Neural progenitor cell (in vitro differentiated cells): Measurements from ENCODE around the gene CRK. TPM values are rescaled to one million over a fixed set of nuclear protein-coding genes. Genes with fewer than 3 reads are reported as not detected.
A peak's percentile ranks its signal among the peaks of the same experiment; 100 is the strongest.

Experiments used
- DNase-seq: peaks from one replicate; pipeline ENCODE4 v3.0.0-alpha.2; 2016; ENCODE audit warnings: low spot score
- H2AFZ ChIP-seq: fragments of 200-600 bp; sonication (generic); replicated peaks from 2 replicates; pipeline ENCODE4 v1.6.1; 2016; ENCODE audit warnings: antibody characterized with exemption
- H3F3A ChIP-seq: fragments of 200-600 bp; sonication (generic); 2 replicates; pipeline ENCODE4 v1.6.1; 2016; ENCODE audit warnings: antibody characterized with exemption, low read depth
- H3K27ac ChIP-seq: fragments of 200-600 bp; sonication (generic); 2 replicates; pipeline ENCODE4 v1.5.1; 2016; ENCODE audit warnings: mild to moderate bottlenecking
- H3K27me3 ChIP-seq: fragments of 200-600 bp; sonication (generic); 2 replicates; pipeline ENCODE4 v1.6.1; 2016; ENCODE audit warnings: mild to moderate bottlenecking, moderate library complexity
- H3K36me3 ChIP-seq: fragments of 200-600 bp; sonication (generic); 2 replicates; pipeline ENCODE4 v1.5.1; 2016
- H3K4me1 ChIP-seq: fragments of 200-600 bp; sonication (generic); 2 replicates; pipeline ENCODE4 v1.6.1; 2016; ENCODE audit warnings: mixed run types
- H3K4me2 ChIP-seq: fragments of 200-600 bp; sonication (generic); 2 replicates; pipeline ENCODE4 v1.6.1; 2016
- H3K4me3 ChIP-seq: fragments of 200-600 bp; sonication (generic); 2 replicates; pipeline ENCODE4 v1.5.1; 2016
- H3K79me2 ChIP-seq: fragments of 200-600 bp; sonication (generic); 2 replicates; pipeline ENCODE4 v1.6.1; 2016; ENCODE audit warnings: low read depth
- H3K9ac ChIP-seq: fragments of 200-600 bp; sonication (generic); 2 replicates; pipeline ENCODE4 v1.6.1; 2016
- H3K9me3 ChIP-seq: fragments of 200-600 bp; sonication (generic); 2 replicates; pipeline ENCODE4 v1.5.1; 2016; ENCODE audit warnings: low read depth
- H4K20me1 ChIP-seq: fragments of 200-600 bp; sonication (generic); 2 replicates; pipeline ENCODE4 v1.6.1; 2016; ENCODE audit warnings: low read depth
- H3K27ac Mint-ChIP-seq: 3 replicates; pipeline ENCODE4 v1.8.0; 2021; ENCODE audit warnings: mixed read lengths
- H3K27me3 Mint-ChIP-seq: 2 replicates; pipeline ENCODE4 v1.8.0; 2022; ENCODE audit warnings: low read depth, mild to moderate bottlenecking, inconsistent platforms, moderate library complexity, mixed read lengths; ENCODE audit not compliant: insufficient read depth
- H3K36me3 Mint-ChIP-seq: 3 replicates; pipeline ENCODE4 v1.8.0; 2021; ENCODE audit warnings: mixed read lengths
- H3K4me1 Mint-ChIP-seq: 3 replicates; pipeline ENCODE4 v1.8.0; 2021; ENCODE audit warnings: mixed read lengths
- H3K4me3 Mint-ChIP-seq: 3 replicates; pipeline ENCODE4 v1.8.0; 2021; ENCODE audit warnings: mild to moderate bottlenecking, moderate library complexity, mixed read lengths
- H3K9me3 Mint-ChIP-seq: 3 replicates; pipeline ENCODE4 v1.8.0; 2020; ENCODE audit warnings: mixed read lengths
- EZH2 ChIP-seq: fragments of 200-600 bp; sonication (generic); IDR thresholded peaks from 2 replicates; pipeline ENCODE4 v1.6.1; 2017; ENCODE audit warnings: antibody characterized with exemption, mild to moderate bottlenecking, moderate library complexity
- EZH2phosphoT487 ChIP-seq: fragments of 200-600 bp; sonication (generic); IDR thresholded peaks from 2 replicates; pipeline ENCODE4 v1.6.1; 2017; ENCODE audit warnings: antibody characterized with exemption
- total RNA-seq: library from RNA; depleted of rRNA; stranded (reverse); fragments of >200 nt; gene quantifications from 2 replicates; pipeline ENCODE4 v1.2.3, GENCODE V29; 2015; ENCODE audit warnings: low replicate concordance
- TF ChIP-seq, protein P1 (sequence below): fragments of 200-600 bp; sonication (generic); IDR thresholded peaks from 2 replicates; pipeline ENCODE4 v1.5.1; 2017; ENCODE audit warnings: antibody characterized with exemption, mild to moderate bottlenecking

The CRK gene
- total RNA-seq, 1 donor from 2014 or later, result 59.6 TPM

DNA sequence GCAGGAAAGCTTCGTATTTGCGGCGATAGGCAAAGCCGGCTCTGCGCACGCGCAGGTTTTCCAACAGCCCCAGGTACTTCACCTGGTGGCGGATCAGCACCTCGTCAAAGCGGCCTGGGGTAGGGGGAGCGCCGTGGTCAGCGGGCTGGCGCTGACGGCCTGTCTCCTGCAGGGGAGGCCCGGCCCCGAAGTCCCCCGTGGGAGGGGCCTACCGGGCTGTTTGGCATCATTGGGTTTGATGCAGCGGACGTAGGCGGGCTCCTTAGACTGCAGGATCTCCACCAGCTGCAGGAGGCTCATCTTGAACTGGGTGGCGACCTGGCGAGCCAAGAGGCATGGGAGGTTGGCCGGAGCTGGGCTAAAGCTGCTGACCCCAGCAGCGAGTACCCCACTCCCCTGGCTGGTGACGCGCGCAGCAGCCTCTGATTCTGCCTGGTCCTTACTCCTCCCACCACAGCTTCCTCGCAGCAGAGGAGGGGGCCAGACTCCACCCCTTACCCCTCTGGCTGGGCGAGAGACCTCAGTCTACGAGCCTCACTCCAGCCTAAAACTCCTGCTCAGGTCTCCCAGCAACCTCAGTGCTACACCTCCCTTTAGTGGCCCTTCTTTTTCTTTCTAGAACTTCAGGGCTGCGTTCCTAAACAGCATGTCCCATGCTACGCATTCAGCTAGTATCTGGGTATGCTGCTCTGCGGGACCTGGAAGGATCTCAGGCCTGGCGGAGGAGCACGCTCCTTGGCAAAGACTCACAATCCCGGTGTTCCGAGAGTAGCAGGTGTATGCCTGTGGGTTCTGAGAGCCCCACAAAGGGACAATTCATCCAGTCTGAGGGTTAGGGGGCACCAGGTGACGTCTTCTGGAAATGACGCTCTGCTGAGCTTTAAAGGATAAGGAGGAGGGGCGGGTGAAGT, 16.1 kb upstream of the CRK start:
- TF ChIP-seq, protein P1, sequence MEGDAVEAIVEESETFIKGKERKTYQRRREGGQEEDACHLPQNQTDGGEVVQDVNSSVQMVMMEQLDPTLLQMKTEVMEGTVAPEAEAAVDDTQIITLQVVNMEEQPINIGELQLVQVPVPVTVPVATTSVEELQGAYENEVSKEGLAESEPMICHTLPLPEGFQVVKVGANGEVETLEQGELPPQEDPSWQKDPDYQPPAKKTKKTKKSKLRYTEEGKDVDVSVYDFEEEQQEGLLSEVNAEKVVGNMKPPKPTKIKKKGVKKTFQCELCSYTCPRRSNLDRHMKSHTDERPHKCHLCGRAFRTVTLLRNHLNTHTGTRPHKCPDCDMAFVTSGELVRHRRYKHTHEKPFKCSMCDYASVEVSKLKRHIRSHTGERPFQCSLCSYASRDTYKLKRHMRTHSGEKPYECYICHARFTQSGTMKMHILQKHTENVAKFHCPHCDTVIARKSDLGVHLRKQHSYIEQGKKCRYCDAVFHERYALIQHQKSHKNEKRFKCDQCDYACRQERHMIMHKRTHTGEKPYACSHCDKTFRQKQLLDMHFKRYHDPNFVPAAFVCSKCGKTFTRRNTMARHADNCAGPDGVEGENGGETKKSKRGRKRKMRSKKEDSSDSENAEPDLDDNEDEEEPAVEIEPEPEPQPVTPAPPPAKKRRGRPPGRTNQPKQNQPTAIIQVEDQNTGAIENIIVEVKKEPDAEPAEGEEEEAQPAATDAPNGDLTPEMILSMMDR, result no peak
- no peak for TF ChIP-seq EZH2phosphoT487
- TF ChIP-seq EZH2, result no peak
- no peak overlapping the region for H3K4me3 Mint-ChIP-seq
- no peak for DNase-seq
- no peak overlapping the region for H3K4me3 ChIP-seq
- H3K9me3 ChIP-seq, result no peaks in the 10 kb centered on the region
- no peaks in the 10 kb centered on the region for H3K9me3 Mint-ChIP-seq
- H3K79me2 ChIP-seq, result no peaks in the 10 kb centered on the region
- H3K27ac ChIP-seq, result no peak overlapping the region
- no peak overlapping the region for H3K4me2 ChIP-seq
- H3F3A ChIP-seq, result peaks cover 11% of the 10 kb centered on the region
- peaks cover 12% of the 10 kb centered on the region for H3K27me3 Mint-ChIP-seq
- H3K27ac Mint-ChIP-seq, result no peak overlapping the region
- peaks cover 9% of the 10 kb centered on the region for H3K36me3 Mint-ChIP-seq
- H3K36me3 ChIP-seq, result no peaks in the 10 kb centered on the region
- peak overlapping the region; percentile 32 for H3K9ac ChIP-seq
- H4K20me1 ChIP-seq, result peaks cover 10% of the 10 kb centered on the region
- peaks cover 36% of the 10 kb centered on the region for H3K4me1 Mint-ChIP-seq
- H3K27me3 ChIP-seq, result no peaks in the 10 kb centered on the region
- peaks cover 4% of the 10 kb centered on the region for H3K4me1 ChIP-seq
- H2AFZ ChIP-seq, result no peak overlapping the region

DNA sequence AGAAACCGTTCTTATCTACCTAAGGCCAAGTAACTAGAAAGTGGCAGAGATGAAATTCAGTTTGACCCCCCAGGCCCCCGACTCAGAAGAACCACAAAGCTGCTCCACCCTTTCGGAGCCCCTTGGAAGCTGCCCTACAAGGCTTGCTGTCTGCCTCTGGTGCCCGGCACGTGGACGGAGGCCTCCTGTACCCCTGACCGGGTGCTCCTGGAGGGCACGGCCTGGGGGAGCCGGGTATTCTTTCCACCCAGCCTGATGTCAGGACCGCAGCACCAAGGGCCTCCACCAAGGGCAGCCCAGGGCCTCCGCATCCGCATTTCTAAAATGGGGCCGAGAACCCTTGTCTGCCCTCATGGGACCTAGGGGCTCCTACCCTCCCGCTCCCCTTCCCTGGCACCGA, 15.5 kb upstream of the CRK start:
- Mint-ChIP-seq H3K27ac (no peak overlapping the region), H3K27me3 (peaks cover 12% of the 10 kb centered on the region), H3K4me1 (peaks cover 36% of the 10 kb centered on the region), H3K9me3 (no peaks in the 10 kb centered on the region), H3K4me3 (no peak overlapping the region), H3K36me3 (peaks cover 9% of the 10 kb centered on the region)
- peaks cover 11% of the 10 kb centered on the region for H3F3A ChIP-seq
- H3K4me1 ChIP-seq, result peaks cover 4% of the 10 kb centered on the region
- H4K20me1 ChIP-seq, result peaks cover 10% of the 10 kb centered on the region
- H3K36me3 ChIP-seq, result no peaks in the 10 kb centered on the region
- H3K79me2 ChIP-seq, result no peaks in the 10 kb centered on the region
- no peak overlapping the region for H3K27ac ChIP-seq
- no peak overlapping the region for H2AFZ ChIP-seq
- H3K27me3 ChIP-seq, result no peaks in the 10 kb centered on the region
- no peak overlapping the region for H3K9ac ChIP-seq
- no peaks in the 10 kb centered on the region for H3K9me3 ChIP-seq
- TF ChIP-seq, protein P1, result no peak
- no peak for TF ChIP-seq EZH2
- no peak for TF ChIP-seq EZH2phosphoT487
- no peak overlapping the region for H3K4me3 ChIP-seq
- DNase-seq, result no peak
- no peak overlapping the region for H3K4me2 ChIP-seq

DNA sequence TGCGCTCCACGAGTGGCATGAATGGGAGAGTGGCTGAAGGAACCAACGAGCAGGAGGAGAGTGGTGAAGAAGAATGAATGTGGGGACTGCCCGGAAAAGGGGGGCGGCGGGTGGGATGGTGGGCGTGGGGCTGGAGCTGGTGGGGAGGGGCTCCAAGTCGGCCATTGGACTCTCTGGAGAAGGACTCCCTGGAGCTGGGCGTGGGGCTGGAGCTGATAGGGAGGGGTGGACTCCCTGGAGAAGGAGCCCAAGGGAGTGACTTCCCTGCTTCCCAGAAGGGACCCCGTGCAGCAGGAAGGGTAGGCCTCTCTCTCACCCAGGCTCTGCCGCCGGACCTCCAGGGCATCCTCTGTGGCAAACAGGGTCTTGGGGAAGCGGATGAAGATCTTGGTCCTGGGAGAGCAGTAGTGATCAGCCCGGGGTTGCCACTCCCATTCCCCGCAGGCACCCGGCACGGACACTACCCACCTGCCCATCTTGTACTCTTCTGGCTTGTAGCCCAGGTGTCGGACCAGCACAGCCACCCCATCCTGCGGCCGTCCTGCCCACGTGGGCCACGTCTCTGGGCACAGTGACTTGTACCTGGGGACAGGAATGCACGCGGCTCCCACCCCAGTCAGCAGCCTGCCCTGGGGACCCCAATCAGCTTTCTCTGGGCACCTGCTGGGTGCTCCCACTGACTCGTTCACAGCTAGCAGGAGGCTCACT, 14.9 kb upstream of the CRK start:
- Histone ChIP-seq H3K27me3 (no peaks in the 10 kb centered on the region), H3K9ac (no peak overlapping the region), H3F3A (peaks cover 11% of the 10 kb centered on the region), H3K4me3 (no peak overlapping the region), H4K20me1 (peaks cover 10% of the 10 kb centered on the region), H3K79me2 (no peaks in the 10 kb centered on the region), H3K4me1 (peaks cover 4% of the 10 kb centered on the region), H3K9me3 (no peaks in the 10 kb centered on the region), H3K36me3 (no peaks in the 10 kb centered on the region), H3K4me2 (no peak overlapping the region), H3K27ac (no peak overlapping the region), H2AFZ (no peak overlapping the region)
- no peaks in the 10 kb centered on the region for H3K9me3 Mint-ChIP-seq
- no peak overlapping the region for H3K27ac Mint-ChIP-seq
- no peak overlapping the region for H3K4me3 Mint-ChIP-seq
- H3K4me1 Mint-ChIP-seq, result peaks cover 36% of the 10 kb centered on the region
- no peak for TF ChIP-seq EZH2phosphoT487
- TF ChIP-seq, protein P1, result no peak
- TF ChIP-seq EZH2, result no peak
- peaks cover 9% of the 10 kb centered on the region for H3K36me3 Mint-ChIP-seq
- DNase-seq, result no peak
- peaks cover 12% of the 10 kb centered on the region for H3K27me3 Mint-ChIP-seq
